Neural progenitor cell (in vitro differentiated cells): ENCODE results near the gene DISP3.

Source experiments
- CTCF ChIP-seq: fragments of 200-600 bp; sonication (generic); IDR thresholded peaks from 2 replicates; pipeline ENCODE4 v1.5.1; 2017; ENCODE audit warnings: antibody characterized with exemption, mild to moderate bottlenecking
- EZH2 ChIP-seq: fragments of 200-600 bp; sonication (generic); IDR thresholded peaks from 2 replicates; pipeline ENCODE4 v1.6.1; 2017; ENCODE audit warnings: antibody characterized with exemption, mild to moderate bottlenecking, moderate library complexity
- EZH2phosphoT487 ChIP-seq: fragments of 200-600 bp; sonication (generic); IDR thresholded peaks from 2 replicates; pipeline ENCODE4 v1.6.1; 2017; ENCODE audit warnings: antibody characterized with exemption

- TF ChIP-seq CTCF (no peak), EZH2 (no peak), EZH2phosphoT487 (no peak)
Observed at GRCh38 chr1:11484321-11484655, 5.3 kb downstream of the DISP3 start.
